Measurements from ENCODE around the gene PLEKHO1.
"Not testable (repeated sequence)": the region's sequence is repeated elsewhere in the genome, so short reads cannot be mapped to it uniquely, and the experiment has no call there.

PLEKHO1 gene

GRCh38 chr1:150176593-150176992 is 26.9 kb downstream of the PLEKHO1 start:
- no peak for DNase-seq

GRCh38 chr1:150178548-150178947 is 28.8 kb downstream of the PLEKHO1 start:
- DNase-seq, result no peak

- no peak for DNase-seq
Observed at GRCh38 chr1:150179867-150180266, 30.2 kb downstream of the PLEKHO1 start.

- no peak for DNase-seq
Observed at GRCh38 chr1:150180474-150180873, 30.8 kb downstream of the PLEKHO1 start.

GRCh38 chr1:150182247-150182646 is 32.5 kb downstream of the PLEKHO1 start:
- no peak for DNase-seq

- DNase-seq, result no peak
Observed at GRCh38 chr1:150183061-150183460, 33.3 kb downstream of the PLEKHO1 start.

GRCh38 chr1:150185481-150185880 is 35.8 kb downstream of the PLEKHO1 start:
- DNase-seq, result no peak

- not testable (repeated sequence) for DNase-seq
Observed at GRCh38 chr1:150186438-150186788, 36.7 kb downstream of the PLEKHO1 start.

GRCh38 chr1:150186789-150187559 is 37.3 kb downstream of the PLEKHO1 start:
- DNase-seq, result no peak

- peak; percentile 21 for DNase-seq
Observed at GRCh38 chr1:150187560-150187931, 37.8 kb downstream of the PLEKHO1 start.

GRCh38 chr1:150192012-150192411 is 42.3 kb downstream of the PLEKHO1 start:
- no peak for DNase-seq

GRCh38 chr1:150194381-150195031 is 44.8 kb downstream of the PLEKHO1 start:
- DNase-seq, result no peak

- no peak for DNase-seq
Observed at GRCh38 chr1:150196417-150196816, 46.7 kb downstream of the PLEKHO1 start.

- no peak for DNase-seq
Observed at GRCh38 chr1:150207281-150207971, 57.7 kb downstream of the PLEKHO1 start.

- DNase-seq, result not testable (repeated sequence)
Observed at GRCh38 chr1:150208460-150208859, 58.7 kb downstream of the PLEKHO1 start.

Measured in activated T-cell treated with anti-CD3 and anti-CD28 coated beads, Interleukin-2, amount 50 U/mL, for 1 hour (primary cell).